Measurements from ENCODE around the gene ZNF701.
"Not testable (repeated sequence)": the region's sequence is repeated elsewhere in the genome, so short reads cannot be mapped to it uniquely, and the experiment has no call there.

Gene ZNF701

DNA sequence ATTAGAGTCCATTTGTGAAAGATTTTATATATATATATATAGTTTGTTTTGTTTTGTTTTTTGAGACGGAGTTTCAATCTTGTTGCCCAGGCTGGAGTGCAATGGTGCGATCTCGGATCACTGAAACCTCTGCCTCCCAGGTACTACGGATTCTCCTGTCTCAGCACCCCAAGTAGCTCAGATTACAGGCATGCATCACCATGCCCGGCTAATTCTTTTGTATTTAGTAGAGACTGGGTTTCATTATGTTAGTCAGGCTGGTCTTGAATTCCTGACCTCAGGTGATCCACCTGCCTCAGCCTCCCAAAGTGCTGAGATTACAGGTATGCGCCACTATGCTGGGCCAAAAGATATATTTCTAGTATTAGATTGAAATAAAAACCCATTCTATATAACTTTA lies 4.0 kb upstream of the ZNF701 start:
- Histone ChIP-seq H3K4me1 (ENCODE audit: control insufficient read depth, insufficient read depth, low read depth, low read length) (peaks cover 8% of the 10 kb centered on the region), H2BK120ac (ENCODE audit: low read depth, low read length) (no peak overlapping the region), H3K14ac (ENCODE audit: low read length in 2 of 2) (no peak overlapping the region), H2AFZ (ENCODE audit: low read depth, low read length) (no peak overlapping the region), H4K91ac (ENCODE audit: low read length) (no peak overlapping the region), H3K27ac (ENCODE audit: low read length, poor library complexity, severe bottlenecking) (no peak overlapping the region), H3K4ac (ENCODE audit: low read depth in 1 of 2, low read length in 2 of 2) (no peak overlapping the region), H3K23ac (ENCODE audit: low read length in 2 of 2) (no peak overlapping the region), H2AK5ac (ENCODE audit: low read length, severe bottlenecking) (no peak overlapping the region), H3K4me2 (ENCODE audit: low read length, poor library complexity, severe bottlenecking) (no peak overlapping the region), H3K18ac (ENCODE audit: low read depth in 1 of 2, low read length in 2 of 2) (no peak overlapping the region), H4K8ac (ENCODE audit: low read length) (no peak overlapping the region), H2BK5ac (ENCODE audit: low read depth, low read length, poor library complexity, severe bottlenecking) (no peak overlapping the region), H2BK15ac (ENCODE audit: low read depth, poor library complexity, severe bottlenecking) (no peak overlapping the region), H3K27me3 (ENCODE audit: control insufficient read depth in 1 of 2, insufficient read depth in 1 of 2, low read length in 2 of 2) (no peaks in the 10 kb centered on the region), H3K9ac (ENCODE audit: low read length) (no peak overlapping the region), H3K79me1 (replicated peaks; ENCODE audit: low read length, poor library complexity, severe bottlenecking) (peaks cover 13% of the 10 kb centered on the region), H3K4me3 (ENCODE audit: insufficient read depth in 1 of 2, low read depth in 1 of 2, low read length in 2 of 2) (no peak overlapping the region), H3K36me3 (ENCODE audit: control insufficient read depth in 1 of 2, insufficient read depth in 2 of 2, low read depth in 1 of 2, low read length in 2 of 2) (peaks cover 20 to 22% of the 10 kb centered on the region in 2 experiments), H3K9me3 (ENCODE audit: control insufficient read depth, low read length) (peaks cover 63% of the 10 kb centered on the region), H2BK12ac (ENCODE audit: low read length in 2 of 2) (no peak overlapping the region)
- no CpG with 5 or more reads among the region's 6 CpGs for WGBS
- DNase-seq: no peak

DNA sequence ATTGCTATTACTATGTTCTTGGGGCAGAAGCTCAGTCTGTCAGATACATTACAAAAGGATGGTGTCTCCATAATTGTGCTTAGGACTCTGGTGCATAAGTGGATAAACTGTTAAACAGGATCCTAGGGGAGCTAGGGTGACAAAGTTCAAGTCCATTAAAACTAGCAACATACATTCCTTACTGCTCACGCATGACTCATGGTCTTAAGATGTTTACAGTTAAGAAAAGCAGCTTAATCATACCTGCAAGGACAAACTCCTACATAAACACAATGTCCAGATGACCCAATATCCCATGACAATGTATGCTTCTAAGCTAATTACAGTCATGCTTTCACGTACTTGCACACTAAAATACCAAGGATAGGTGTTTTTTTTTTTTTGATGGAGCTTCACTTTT lies 3.5 kb upstream of the ZNF701 start:
- Histone ChIP-seq H2BK15ac (ENCODE audit: low read depth, poor library complexity, severe bottlenecking) (no peak overlapping the region), H3K79me1 (replicated peaks; ENCODE audit: low read length, poor library complexity, severe bottlenecking) (peaks cover 14% of the 10 kb centered on the region), H4K91ac (ENCODE audit: low read length) (no peak overlapping the region), H2AK5ac (ENCODE audit: low read length, severe bottlenecking) (no peak overlapping the region), H2BK120ac (ENCODE audit: low read depth, low read length) (no peak overlapping the region), H3K4ac (ENCODE audit: low read depth in 1 of 2, low read length in 2 of 2) (no peak overlapping the region), H4K8ac (ENCODE audit: low read length) (no peak overlapping the region), H3K23ac (ENCODE audit: low read length in 2 of 2) (no peak overlapping the region), H2BK12ac (ENCODE audit: low read length in 2 of 2) (no peak overlapping the region), H3K18ac (ENCODE audit: low read depth in 1 of 2, low read length in 2 of 2) (no peak overlapping the region), H2BK5ac (ENCODE audit: low read depth, low read length, poor library complexity, severe bottlenecking) (no peak overlapping the region), H3K4me3 (ENCODE audit: insufficient read depth in 1 of 2, low read depth in 1 of 2, low read length in 2 of 2) (peak overlapping the region in 1 of 2 experiments; percentile 5), H3K4me2 (ENCODE audit: low read length, poor library complexity, severe bottlenecking) (no peak overlapping the region), H3K36me3 (ENCODE audit: control insufficient read depth in 1 of 2, insufficient read depth in 2 of 2, low read depth in 1 of 2, low read length in 2 of 2) (peaks cover 18 to 22% of the 10 kb centered on the region in 2 experiments), H3K27me3 (ENCODE audit: control insufficient read depth in 1 of 2, insufficient read depth in 1 of 2, low read length in 2 of 2) (no peaks in the 10 kb centered on the region), H2AFZ (ENCODE audit: low read depth, low read length) (no peak overlapping the region), H3K4me1 (ENCODE audit: control insufficient read depth, insufficient read depth, low read depth, low read length) (peaks cover 9% of the 10 kb centered on the region), H3K9ac (ENCODE audit: low read length) (no peak overlapping the region), H3K27ac (ENCODE audit: low read length, poor library complexity, severe bottlenecking) (no peak overlapping the region), H3K9me3 (ENCODE audit: control insufficient read depth, low read length) (peaks cover 62% of the 10 kb centered on the region), H3K14ac (ENCODE audit: low read length in 2 of 2) (no peak overlapping the region)
- WGBS: 27% methylated on average over 2 of the region's 2 CpGs
- peak; percentile 84 for DNase-seq

DNA sequence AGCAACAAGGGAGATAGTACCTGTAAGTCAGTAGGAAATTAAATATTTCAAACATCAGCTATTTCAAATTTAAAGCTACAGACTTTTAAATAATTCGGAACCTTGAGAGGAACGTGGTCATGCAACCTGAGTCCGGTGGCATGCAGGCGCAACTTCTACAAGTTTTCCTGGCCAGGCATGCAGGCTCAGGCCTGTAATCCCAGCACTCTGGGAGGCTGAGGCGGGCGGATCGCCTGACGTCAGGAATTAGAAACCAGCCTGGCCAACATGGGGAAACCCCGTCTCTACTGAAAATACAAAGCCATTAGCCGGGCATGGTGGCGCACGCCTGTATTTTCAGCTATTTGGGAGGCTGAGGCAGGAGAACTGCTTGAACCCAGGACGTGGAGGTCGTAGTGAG lies 2.2 kb upstream of the ZNF701 start:
- no peak overlapping the region for H2BK12ac ChIP-seq (ENCODE audit: low read length in 2 of 2)
- H3K27ac ChIP-seq (ENCODE audit: low read length, poor library complexity, severe bottlenecking): no peak overlapping the region
- H2AFZ ChIP-seq (ENCODE audit: low read depth, low read length): no peak overlapping the region
- no peak overlapping the region for H3K4ac ChIP-seq (ENCODE audit: low read depth in 1 of 2, low read length in 2 of 2)
- peaks cover 20 to 25% of the 10 kb centered on the region in 2 experiments for H3K36me3 ChIP-seq (ENCODE audit: control insufficient read depth in 1 of 2, insufficient read depth in 2 of 2, low read depth in 1 of 2, low read length in 2 of 2)
- no peak overlapping the region for H3K9ac ChIP-seq (ENCODE audit: low read length)
- H3K27me3 ChIP-seq (ENCODE audit: control insufficient read depth in 1 of 2, insufficient read depth in 1 of 2, low read length in 2 of 2): no peaks in the 10 kb centered on the region
- no peak overlapping the region for H3K18ac ChIP-seq (ENCODE audit: low read depth in 1 of 2, low read length in 2 of 2)
- no peak overlapping the region for H2BK5ac ChIP-seq (ENCODE audit: low read depth, low read length, poor library complexity, severe bottlenecking)
- WGBS: over 99% methylated on average over 14 of the region's 14 CpGs
- no peak overlapping the region for H4K91ac ChIP-seq (ENCODE audit: low read length)
- H3K4me2 ChIP-seq (ENCODE audit: low read length, poor library complexity, severe bottlenecking): no peak overlapping the region
- no peak overlapping the region for H4K8ac ChIP-seq (ENCODE audit: low read length)
- DNase-seq: no peak
- H3K4me3 ChIP-seq (ENCODE audit: insufficient read depth in 1 of 2, low read depth in 1 of 2, low read length in 2 of 2): no peak overlapping the region
- H3K14ac ChIP-seq (ENCODE audit: low read length in 2 of 2): no peak overlapping the region
- H2AK5ac ChIP-seq (ENCODE audit: low read length, severe bottlenecking): no peak overlapping the region
- H2BK15ac ChIP-seq (ENCODE audit: low read depth, poor library complexity, severe bottlenecking): no peak overlapping the region
- H3K23ac ChIP-seq (ENCODE audit: low read length in 2 of 2): no peak overlapping the region
- peaks cover 9% of the 10 kb centered on the region for H3K4me1 ChIP-seq (ENCODE audit: control insufficient read depth, insufficient read depth, low read depth, low read length)
- peaks cover 19% of the 10 kb centered on the region for H3K79me1 ChIP-seq (replicated peaks; ENCODE audit: low read length, poor library complexity, severe bottlenecking)
- peaks cover 50% of the 10 kb centered on the region for H3K9me3 ChIP-seq (ENCODE audit: control insufficient read depth, low read length)
- no peak overlapping the region for H2BK120ac ChIP-seq (ENCODE audit: low read depth, low read length)

DNA sequence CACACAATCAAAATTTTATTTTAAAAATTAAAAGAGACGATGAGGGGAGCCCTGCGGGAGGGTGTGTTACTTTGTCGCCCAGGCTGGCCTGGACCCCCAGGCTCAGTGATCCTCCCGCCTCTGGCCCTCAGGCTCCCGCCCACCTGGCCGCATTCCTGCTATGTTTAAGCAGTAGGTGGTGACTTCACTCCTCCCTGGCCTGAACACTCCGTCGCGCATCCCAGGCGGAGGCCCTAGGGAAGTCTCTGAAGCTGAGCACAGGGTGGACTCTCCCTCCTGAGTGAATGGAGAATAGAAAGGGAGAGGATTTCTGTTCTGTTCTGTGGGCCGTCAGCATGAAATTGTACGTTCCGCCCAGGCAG lies 468 bp upstream of the ZNF701 start:
- H2BK12ac ChIP-seq (ENCODE audit: low read length in 2 of 2): peak overlapping the region in 1 of 2 experiments; percentile 47
- H3K9ac ChIP-seq (ENCODE audit: low read length): peak overlapping the region; percentile 99
- not testable (repeated sequence) for H2BK5ac ChIP-seq (ENCODE audit: low read depth, low read length, poor library complexity, severe bottlenecking); H4K91ac ChIP-seq (ENCODE audit: low read length); H2AK5ac ChIP-seq (ENCODE audit: low read length, severe bottlenecking); H3K27me3 ChIP-seq (ENCODE audit: control insufficient read depth in 1 of 2, insufficient read depth in 1 of 2, low read length in 2 of 2); H3K4ac ChIP-seq (ENCODE audit: low read depth in 1 of 2, low read length in 2 of 2); H2BK120ac ChIP-seq (ENCODE audit: low read depth, low read length); H3K4me1 ChIP-seq (ENCODE audit: control insufficient read depth, insufficient read depth, low read depth, low read length); DNase-seq; H3K14ac ChIP-seq (ENCODE audit: low read length in 2 of 2)
- peak overlapping the region; percentile 91 for H4K8ac ChIP-seq (ENCODE audit: low read length)
- peaks cover 26 to 29% of the 10 kb centered on the region in 2 experiments for H3K36me3 ChIP-seq (ENCODE audit: control insufficient read depth in 1 of 2, insufficient read depth in 2 of 2, low read depth in 1 of 2, low read length in 2 of 2)
- H2AFZ ChIP-seq (ENCODE audit: low read depth, low read length): peak overlapping the region; percentile 78
- 3% methylated on average over 13 of the region's 13 CpGs for WGBS
- H3K18ac ChIP-seq (ENCODE audit: low read depth in 1 of 2, low read length in 2 of 2): peak overlapping the region; percentile 62 to 79
- H3K4me2 ChIP-seq (ENCODE audit: low read length, poor library complexity, severe bottlenecking): peak overlapping the region; percentile 81
- peak overlapping the region in 1 of 2 experiments; percentile 65 for H3K23ac ChIP-seq (ENCODE audit: low read length in 2 of 2)
- H2BK15ac ChIP-seq (ENCODE audit: low read depth, poor library complexity, severe bottlenecking): peak overlapping the region; percentile 48
- H3K4me3 ChIP-seq (ENCODE audit: insufficient read depth in 1 of 2, low read depth in 1 of 2, low read length in 2 of 2): peak overlapping the region; percentile 45 to 99
- peaks cover 33% of the 10 kb centered on the region for H3K9me3 ChIP-seq (ENCODE audit: control insufficient read depth, low read length)
- peaks cover 26% of the 10 kb centered on the region for H3K79me1 ChIP-seq (replicated peaks; ENCODE audit: low read length, poor library complexity, severe bottlenecking)
- H3K27ac ChIP-seq (ENCODE audit: low read length, poor library complexity, severe bottlenecking): peak overlapping the region; percentile 71

Measured in mesenchymal stem cell (in vitro differentiated cells and primary cell).